Activated T-cell treated with anti-CD3 and anti-CD28 coated beads for 48 hours (primary cell): Measurements from ENCODE around the gene LSR.
"Not testable (repeated sequence)": the region's sequence is repeated elsewhere in the genome, so short reads cannot be mapped to it uniquely, and the experiment has no call there.

Experiments
- DNase-seq: peaks from one replicate; pipeline ENCODE4 v3.0.0-alpha.2; 2020; ENCODE audit warnings: low read depth

The LSR gene

DNA sequence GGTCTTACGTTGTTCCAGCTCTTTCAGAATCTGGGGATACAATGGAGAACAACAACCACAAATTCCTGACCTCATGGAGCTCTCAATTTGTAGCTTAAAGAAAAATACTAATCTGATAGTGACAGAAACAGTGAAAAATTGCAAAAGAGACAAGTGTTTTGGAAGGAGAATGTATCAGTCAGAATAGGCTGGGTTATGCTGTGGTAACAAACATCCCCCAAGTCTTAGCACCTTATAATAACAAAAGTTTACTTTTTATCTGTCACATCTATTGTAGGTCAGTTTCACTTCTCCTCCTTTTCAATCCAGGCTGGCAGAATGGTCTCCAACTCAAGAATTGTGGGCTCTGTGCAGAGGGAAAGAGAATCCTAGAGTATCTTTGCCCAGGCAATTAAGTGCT, 29.8 kb upstream of the LSR start:
- no peak for DNase-seq

DNA sequence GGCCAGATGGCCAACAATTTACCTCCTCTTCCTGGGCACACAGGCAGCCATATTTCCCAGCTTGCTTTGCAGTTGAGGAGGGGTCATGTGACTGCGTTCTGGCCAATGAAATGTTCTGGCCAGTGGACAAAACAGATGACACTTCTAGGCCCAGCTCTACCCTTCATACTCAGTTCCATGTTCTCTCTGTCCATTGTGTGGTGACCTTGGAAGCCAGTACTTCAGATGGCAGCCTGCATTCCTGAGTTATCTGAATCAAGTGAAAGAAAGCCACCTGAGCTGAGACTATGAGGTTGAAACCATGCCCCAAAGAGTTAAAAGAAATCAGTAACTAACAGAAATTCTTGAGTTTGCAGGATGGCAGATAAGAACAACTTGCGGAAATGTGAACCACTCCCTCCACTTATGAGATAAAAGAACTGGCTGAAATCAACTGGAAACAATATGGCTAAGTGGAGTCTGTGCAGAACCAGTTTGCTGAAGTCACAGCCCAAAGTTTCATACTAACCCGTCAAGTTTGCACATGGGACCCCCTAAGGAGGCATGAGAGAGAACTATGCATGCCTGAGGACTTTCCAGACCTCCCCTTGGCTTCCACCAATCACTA, 28.4 kb upstream of the LSR start:
- DNase-seq, result no peak

GRCh38 chr19:35220973-35221590, 27.7 kb upstream of the LSR start:
- DNase-seq, result not testable (repeated sequence)

DNA sequence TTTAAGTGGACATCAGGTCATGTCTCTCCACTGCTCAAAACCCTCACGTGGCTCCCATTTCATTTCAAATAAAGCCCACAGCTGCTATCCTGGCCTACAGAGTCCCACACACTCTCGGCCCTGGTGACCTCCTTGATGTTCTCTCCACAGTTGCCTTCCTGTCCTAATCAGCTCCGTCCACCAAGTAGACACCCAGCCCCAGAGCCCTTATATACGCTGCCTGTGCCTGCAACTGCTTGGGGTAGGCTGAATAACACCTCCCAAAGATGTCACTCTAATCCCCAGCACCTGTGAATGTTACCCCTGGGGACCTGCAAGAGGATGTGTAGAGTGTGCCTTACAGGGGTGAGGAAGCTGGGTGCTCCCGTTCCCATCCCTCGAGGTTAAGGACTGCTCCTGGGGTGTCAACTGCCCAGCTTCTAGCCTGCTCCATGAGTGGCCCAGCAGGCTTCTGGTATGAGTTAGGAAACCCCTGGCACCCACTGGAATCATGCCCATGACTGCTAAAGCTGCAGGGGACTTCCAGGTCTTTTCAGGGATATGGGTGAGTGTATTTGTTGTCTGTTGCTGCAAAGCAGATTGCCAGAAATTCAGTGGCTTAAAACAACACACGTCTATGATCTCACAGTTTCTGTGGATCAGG, 26.3 kb upstream of the LSR start:
- DNase-seq, result no peak

DNA sequence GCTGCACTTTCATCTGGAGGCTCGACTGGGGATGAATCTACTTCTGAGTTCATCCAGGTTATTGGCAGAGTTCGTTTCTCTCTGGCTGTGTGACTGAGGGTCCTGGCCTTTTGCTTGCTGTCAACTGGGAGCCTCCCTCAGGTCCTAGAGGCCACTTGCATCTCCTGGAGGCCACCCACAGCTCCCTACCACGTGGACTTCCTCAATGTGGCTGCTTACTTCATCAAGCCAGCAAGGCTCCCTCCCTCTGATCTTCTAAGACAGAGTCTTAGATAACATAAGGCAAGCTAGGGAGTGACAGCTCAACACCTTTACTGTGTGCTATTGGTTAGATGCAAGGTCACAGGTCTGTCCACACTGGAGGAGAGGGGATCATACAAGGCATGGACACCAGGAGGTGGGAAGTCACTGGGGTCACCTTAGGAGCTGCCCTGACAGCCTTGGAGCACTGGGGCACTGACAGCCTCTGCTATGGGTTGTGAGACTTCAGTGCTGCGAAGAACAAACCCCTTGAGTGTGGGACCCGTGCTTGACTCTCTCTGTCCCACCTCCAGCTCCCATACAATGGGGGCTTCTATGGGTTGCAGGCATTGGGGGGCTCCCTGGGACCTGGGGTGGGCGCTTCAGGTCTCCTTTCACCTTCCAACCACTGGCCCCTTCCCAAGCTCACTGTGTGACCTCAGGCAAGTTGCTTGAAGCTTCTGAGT, 25.6 kb upstream of the LSR start:
- no peak for DNase-seq

- DNase-seq, result no peak
Measured at GRCh38 chr19:35223862-35224505, 24.8 kb upstream of the LSR start.

GRCh38 chr19:35224681-35225571, 23.9 kb upstream of the LSR start:
- DNase-seq, result no peak

- no peak for DNase-seq
Measured at GRCh38 chr19:35225951-35226350, 22.9 kb upstream of the LSR start.

DNA sequence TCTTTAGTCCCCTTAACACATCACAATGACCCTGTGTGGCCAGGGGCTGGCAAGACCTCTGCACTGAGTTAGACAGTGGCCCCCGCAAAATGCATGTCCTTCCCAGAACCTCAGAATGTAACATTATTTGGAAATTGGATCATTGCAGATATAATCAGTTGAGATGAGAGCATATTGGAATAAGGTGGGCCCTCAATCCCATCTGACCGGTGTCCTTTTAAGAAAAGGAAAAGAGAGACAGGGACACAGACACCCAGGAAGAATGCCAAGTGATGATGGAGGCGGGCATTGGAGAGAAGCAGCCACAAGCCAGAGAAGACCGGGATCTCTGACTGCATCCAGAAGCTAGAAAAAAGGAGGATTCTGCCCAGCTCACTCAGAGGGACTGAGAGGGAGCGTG, 22.1 kb upstream of the LSR start:
- no peak for DNase-seq

- no peak for DNase-seq
Measured at GRCh38 chr19:35228177-35228930, 20.4 kb upstream of the LSR start, which contains the start of gene FAM187B. Gene FAM187B, minus strand, starts transcription at chr19:35228739. Its CDS starts 59 bp downstream, at chr19:35228680.

- DNase-seq, result no peak
Measured at GRCh38 chr19:35229601-35230000, 19.2 kb upstream of the LSR start.

DNA sequence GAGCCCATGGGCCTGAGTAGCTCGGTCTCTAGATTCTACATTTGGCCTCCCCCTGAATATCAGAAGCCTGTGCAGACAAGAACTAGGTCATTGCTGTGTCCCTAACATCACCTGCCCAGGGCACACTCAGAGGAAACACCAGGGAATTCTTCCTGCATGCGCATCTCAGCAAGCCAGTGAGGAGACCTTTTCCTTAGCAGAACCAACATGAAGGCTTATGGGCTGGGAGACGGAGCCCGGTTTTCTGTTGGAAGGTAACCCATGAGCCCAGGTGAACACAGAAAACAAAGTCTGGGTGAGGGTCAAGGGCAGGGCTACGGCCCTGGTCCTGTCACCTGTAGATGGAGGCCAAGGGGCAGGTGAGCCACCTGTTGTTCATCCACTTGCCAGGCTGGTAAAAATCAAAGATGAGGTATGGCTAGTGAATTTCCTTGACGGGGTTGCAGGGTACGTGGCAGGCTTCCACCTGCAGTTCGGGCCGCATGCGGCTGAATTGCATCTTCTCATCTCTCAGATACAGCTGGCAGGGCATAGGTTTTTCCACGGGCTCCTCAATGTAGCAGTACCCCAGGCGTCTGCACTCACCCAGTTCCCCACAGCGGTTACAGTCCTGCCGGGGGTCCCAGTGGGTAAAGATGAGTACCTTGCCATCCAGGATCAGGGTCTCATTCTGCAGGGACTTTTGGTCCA, 16.7 kb upstream of the LSR start:
- DNase-seq, result no peak

DNA sequence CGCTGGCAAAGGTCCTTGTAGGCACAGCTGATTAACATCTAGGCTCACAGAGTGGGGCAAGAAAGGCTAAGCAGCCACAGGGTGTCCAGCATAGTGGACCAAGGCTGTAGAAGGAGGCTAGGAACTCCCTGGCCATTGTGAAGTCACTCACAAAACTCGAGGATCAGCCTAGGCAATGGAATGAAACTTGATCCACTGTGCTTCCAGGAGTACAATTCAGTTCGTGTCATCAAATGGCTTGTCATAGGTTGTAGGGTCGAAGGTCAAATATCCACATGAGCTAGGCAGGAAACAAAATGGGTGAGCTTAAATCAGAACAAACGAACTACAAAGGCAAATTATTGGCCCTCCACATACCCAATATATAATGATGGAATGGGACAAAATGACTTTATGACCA, 15.9 kb upstream of the LSR start:
- DNase-seq, result no peak

GRCh38 chr19:35236638-35237400, 12.0 kb upstream of the LSR start:
- DNase-seq, result no peak

DNA sequence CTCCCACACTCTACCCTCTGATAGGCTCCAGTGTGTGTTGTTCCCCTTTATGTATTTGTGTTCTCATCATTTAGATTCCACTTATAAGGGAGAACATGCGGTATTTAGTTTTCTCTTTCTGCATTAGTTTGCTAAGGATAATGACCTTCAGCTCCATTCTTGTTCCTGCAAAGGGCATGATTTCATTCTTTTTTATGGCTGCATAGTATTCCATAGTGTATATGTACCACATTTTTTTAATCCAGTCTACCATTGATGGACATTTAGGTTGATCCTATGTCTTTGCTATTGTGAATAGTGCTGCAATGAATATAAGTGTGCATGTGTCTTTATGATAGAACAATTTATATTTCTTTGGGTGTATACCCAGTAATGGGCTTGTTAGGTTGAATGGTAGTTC, 9.2 kb upstream of the LSR start:
- DNase-seq, result not testable (repeated sequence)

GRCh38 chr19:35240327-35240726, 8.5 kb upstream of the LSR start:
- DNase-seq, result no peak

GRCh38 chr19:35241417-35241816, 7.4 kb upstream of the LSR start:
- no peak for DNase-seq

DNA sequence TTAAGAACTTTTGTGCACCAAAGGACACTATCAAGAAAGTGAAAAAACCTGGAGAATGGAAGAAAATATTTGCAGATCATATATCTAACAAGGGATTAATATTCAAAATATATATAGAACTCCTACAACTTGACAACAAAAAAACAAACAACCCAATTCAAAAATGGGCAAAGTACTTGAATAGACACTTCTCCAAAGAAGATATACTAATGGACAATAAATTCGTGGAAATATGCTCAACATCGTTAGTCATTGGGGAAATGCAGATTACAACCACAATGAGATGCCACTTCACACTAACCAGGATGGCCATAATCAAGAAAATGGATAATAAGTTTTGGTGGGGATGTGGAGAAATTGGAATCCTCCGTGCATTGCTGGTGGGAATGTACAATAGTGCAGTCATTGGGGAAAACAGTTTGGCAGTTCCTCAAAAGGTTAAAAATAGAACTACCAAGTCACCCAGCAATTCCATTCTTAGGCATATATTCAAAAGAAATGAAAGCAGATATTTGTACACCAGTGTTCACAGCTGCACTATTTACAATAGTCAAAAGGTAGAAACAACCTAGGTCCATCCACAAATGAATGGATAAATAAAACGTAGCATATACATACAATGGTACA, 2.2 kb upstream of the LSR start:
- no peak for DNase-seq
